ENCODE measurements around the gene NBAS.

The NBAS gene

DNA sequence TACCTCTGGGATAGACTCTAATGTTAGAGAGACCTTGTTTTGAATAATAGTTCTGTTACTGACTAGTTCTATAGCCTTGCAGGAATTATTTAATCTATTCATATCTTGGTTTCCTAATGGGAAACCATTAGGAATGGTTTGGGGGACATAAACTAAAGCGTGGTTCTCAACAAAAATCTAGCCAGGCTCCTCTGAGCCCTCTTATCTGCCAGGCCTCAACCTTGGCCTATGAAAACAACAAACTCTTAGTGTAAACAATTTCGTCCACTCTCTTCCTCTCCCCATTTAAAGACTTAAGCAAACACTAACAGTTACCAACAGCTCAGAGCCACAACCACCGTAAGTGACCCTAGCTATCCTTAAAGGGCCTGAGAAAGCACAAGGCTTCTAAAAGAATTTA lies 10.6 kb upstream of the NBAS start (continued):
- TF ChIP-seq, protein P1, sequence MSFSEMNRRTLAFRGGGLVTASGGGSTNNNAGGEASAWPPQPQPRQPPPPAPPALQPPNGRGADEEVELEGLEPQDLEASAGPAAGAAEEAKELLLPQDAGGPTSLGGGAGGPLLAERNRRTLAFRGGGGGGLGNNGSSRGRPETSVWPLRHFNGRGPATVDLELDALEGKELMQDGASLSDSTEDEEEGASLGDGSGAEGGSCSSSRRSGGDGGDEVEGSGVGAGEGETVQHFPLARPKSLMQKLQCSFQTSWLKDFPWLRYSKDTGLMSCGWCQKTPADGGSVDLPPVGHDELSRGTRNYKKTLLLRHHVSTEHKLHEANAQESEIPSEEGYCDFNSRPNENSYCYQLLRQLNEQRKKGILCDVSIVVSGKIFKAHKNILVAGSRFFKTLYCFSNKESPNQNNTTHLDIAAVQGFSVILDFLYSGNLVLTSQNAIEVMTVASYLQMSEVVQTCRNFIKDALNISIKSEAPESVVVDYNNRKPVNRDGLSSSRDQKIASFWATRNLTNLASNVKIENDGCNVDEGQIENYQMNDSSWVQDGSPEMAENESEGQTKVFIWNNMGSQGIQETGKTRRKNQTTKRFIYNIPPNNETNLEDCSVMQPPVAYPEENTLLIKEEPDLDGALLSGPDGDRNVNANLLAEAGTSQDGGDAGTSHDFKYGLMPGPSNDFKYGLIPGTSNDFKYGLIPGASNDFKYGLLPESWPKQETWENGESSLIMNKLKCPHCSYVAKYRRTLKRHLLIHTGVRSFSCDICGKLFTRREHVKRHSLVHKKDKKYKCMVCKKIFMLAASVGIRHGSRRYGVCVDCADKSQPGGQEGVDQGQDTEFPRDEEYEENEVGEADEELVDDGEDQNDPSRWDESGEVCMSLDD (tag by site-specific recombination; IDR thresholded peaks at IDR 0.05) = no peak

DNA sequence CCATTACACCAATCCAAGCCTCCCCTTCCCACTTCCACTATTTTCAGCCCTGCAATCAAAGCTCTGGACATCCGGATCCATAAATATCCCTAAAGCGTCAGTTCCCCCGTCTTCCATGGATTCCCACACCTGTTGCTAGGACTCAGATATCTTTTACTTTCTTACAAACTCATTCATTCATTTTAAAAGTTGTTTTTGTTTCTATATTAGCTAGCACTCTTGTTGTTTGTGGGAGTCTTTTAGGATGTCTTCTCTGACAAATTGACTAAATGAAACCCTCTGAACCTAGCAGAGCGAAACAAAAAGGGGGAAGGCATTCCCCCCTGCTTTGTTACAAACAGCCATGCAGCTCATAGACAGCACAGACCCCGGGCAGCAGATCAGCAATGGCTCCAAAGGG lies 9.0 kb upstream of the NBAS start:
- no peak overlapping the region for H3K27ac ChIP-seq (ENCODE audit: extremely low read depth, low read depth, low read length)
- no peak for TF ChIP-seq KLF8 (tag by site-specific recombination; IDR thresholded peaks at IDR 0.05)
- peak; percentile 60 for TF ChIP-seq SCRT2 (tag by site-specific recombination; IDR thresholded peaks at IDR 0.05)
- TF ChIP-seq KLF16 (tag by site-specific recombination; IDR thresholded peaks at IDR 0.05) = no peak
- TF ChIP-seq ZFP3 (tag by site-specific recombination; IDR thresholded peaks at IDR 0.05; ENCODE audit: low read depth) = no peak
- H3K9me3 ChIP-seq (ENCODE audit: control insufficient read depth, insufficient read depth, low read depth, low read length) = no peaks in the 10 kb centered on the region
- H3K36me3 ChIP-seq (ENCODE audit: control insufficient read depth in 2 of 2, insufficient read depth in 1 of 2, low read length in 2 of 2) = no peaks in the 10 kb centered on the region
- no peaks in the 10 kb centered on the region for H3K4me1 ChIP-seq (ENCODE audit: control insufficient read depth, insufficient read depth, low read length)
- POLR2A ChIA-PET = no interaction called here
- no peak overlapping the region for H3K4me3 ChIP-seq (ENCODE audit: low read depth, low read length)
- CTCF ChIA-PET = no interaction called here

DNA sequence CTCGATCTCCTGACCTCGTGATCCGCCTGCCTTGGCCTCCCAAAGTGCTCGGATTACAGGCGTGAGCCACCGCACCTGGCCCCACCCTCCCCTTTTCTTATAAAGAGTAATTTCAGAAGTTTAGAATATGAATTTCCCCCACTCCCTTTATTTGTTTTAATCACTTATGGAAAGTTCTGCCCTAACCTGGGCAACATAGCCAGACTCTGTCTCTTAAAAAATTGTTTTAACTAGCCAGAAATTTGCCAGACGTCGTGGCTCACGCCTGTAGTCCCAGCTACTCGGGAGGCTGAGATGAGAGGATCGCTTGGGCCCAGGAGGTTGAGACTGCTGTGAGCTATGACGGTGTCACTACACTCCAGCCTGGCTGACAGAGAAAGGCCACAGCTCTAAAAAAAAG lies 7.7 kb upstream of the NBAS start:
- no peak for TF ChIP-seq KLF8 (tag by site-specific recombination; IDR thresholded peaks at IDR 0.05)
- TF ChIP-seq, protein P2, sequence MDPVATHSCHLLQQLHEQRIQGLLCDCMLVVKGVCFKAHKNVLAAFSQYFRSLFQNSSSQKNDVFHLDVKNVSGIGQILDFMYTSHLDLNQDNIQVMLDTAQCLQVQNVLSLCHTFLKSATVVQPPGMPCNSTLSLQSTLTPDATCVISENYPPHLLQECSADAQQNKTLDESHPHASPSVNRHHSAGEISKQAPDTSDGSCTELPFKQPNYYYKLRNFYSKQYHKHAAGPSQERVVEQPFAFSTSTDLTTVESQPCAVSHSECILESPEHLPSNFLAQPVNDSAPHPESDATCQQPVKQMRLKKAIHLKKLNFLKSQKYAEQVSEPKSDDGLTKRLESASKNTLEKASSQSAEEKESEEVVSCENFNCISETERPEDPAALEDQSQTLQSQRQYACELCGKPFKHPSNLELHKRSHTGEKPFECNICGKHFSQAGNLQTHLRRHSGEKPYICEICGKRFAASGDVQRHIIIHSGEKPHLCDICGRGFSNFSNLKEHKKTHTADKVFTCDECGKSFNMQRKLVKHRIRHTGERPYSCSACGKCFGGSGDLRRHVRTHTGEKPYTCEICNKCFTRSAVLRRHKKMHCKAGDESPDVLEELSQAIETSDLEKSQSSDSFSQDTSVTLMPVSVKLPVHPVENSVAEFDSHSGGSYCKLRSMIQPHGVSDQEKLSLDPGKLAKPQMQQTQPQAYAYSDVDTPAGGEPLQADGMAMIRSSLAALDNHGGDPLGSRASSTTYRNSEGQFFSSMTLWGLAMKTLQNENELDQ (tag by site-specific recombination; IDR thresholded peaks at IDR 0.05; ENCODE audit: low read depth) = no peak
- TF ChIP-seq, protein P3, sequence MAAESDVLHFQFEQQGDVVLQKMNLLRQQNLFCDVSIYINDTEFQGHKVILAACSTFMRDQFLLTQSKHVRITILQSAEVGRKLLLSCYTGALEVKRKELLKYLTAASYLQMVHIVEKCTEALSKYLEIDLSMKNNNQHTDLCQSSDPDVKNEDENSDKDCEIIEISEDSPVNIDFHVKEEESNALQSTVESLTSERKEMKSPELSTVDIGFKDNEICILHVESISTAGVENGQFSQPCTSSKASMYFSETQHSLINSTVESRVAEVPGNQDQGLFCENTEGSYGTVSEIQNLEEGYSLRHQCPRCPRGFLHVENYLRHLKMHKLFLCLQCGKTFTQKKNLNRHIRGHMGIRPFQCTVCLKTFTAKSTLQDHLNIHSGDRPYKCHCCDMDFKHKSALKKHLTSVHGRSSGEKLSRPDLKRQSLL (tag by site-specific recombination; IDR thresholded peaks at IDR 0.05) = no peak
- TF ChIP-seq ZFP37 (tag by site-specific recombination; IDR thresholded peaks at IDR 0.05) = no peak
- no peak for TF ChIP-seq ZNF114 (tag by site-specific recombination; IDR thresholded peaks at IDR 0.05)
- TF ChIP-seq MZF1 (tag by site-specific recombination; IDR thresholded peaks at IDR 0.05; ENCODE audit: borderline replicate concordance) = no peak
- no peak for TF ChIP-seq EGR2 (tag by site-specific recombination; IDR thresholded peaks at IDR 0.05; ENCODE audit: low read depth)
- no peak for TF ChIP-seq ZEB2 (tag by site-specific recombination; IDR thresholded peaks at IDR 0.05)
- TF ChIP-seq ZNF214 (tag by site-specific recombination; IDR thresholded peaks at IDR 0.05; ENCODE audit: borderline replicate concordance) = no peak
- TF ChIP-seq HOXD13 (CRISPR knock-in tag; IDR thresholded peaks at IDR 0.05; ENCODE audit: borderline replicate concordance) = no peak
- TF ChIP-seq, protein P4, sequence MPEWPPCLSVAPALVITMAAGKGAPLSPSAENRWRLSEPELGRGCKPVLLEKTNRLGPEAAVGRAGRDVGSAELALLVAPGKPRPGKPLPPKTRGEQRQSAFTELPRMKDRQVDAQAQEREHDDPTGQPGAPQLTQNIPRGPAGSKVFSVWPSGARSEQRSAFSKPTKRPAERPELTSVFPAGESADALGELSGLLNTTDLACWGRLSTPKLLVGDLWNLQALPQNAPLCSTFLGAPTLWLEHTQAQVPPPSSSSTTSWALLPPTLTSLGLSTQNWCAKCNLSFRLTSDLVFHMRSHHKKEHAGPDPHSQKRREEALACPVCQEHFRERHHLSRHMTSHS (tag by site-specific recombination; IDR thresholded peaks at IDR 0.05) = no peak
- no peak for TF ChIP-seq ZNF791 (tag by site-specific recombination; IDR thresholded peaks at IDR 0.05)
- ChIA-PET CTCF (interaction anchor here (0.9 to 2.8 kb wide), 2 partner anchors 8 to 11 kb away, joined by 3 to 15 read pairs; no protein-coding TSS in a partner anchor), POLR2A (no interaction called here)
- Histone ChIP-seq H3K36me3 (ENCODE audit: control insufficient read depth in 2 of 2, insufficient read depth in 1 of 2, low read length in 2 of 2) (no peaks in the 10 kb centered on the region), H3K4me3 (ENCODE audit: low read depth, low read length) (no peak overlapping the region), H3K27ac (ENCODE audit: extremely low read depth, low read depth, low read length) (no peak overlapping the region), H3K9me3 (ENCODE audit: control insufficient read depth, insufficient read depth, low read depth, low read length) (no peaks in the 10 kb centered on the region), H3K4me1 (ENCODE audit: control insufficient read depth, insufficient read depth, low read length) (no peaks in the 10 kb centered on the region)
